IMR-90 (cell line): ENCODE measurements around the gene GFER. TPM values are rescaled to one million over a fixed set of nuclear protein-coding genes. Genes with fewer than 3 reads are reported as not detected.

Experiments
- ATAC-seq: fragments of 200-7000 bp; cut with Tn5 transposase; 2 replicates; pipeline ENCODE4 v1.9.1; 2020; ENCODE audit warnings: low read depth, mild to moderate bottlenecking, moderate library complexity
- BruUV-seq: library from RNA; stranded (reverse); fragments of 400-500 nt; replicated peaks from 2 replicates; lab custom pipeline; 2021; lab: Mats Ljungman, UMichigan
- CTCF ChIA-PET: fragments of 300-600 bp; formaldehyde crosslinking; extraction: SDS; loops from one replicate; lab custom pipeline; 2021; ENCODE audit warnings: antibody characterized with exemption; lab: Yijun Ruan, JAX
- POLR2A ChIA-PET: fragments of 300-600 bp; sonication (Branson Sonifier 250); formaldehyde crosslinking; loops from one replicate; lab custom pipeline; 2022; ENCODE audit warnings: antibody characterized with exemption; ENCODE audit not compliant: unreplicated experiment; lab: Charles Lee
- DNase-seq: peaks from one replicate; pipeline ENCODE4 v3.0.0; 2013
- H2AFZ ChIP-seq: replicated peaks from 2 replicates; pipeline ENCODE3; 2013; ENCODE audit warnings: low read length, mild to moderate bottlenecking; ENCODE audit not compliant: poor library complexity
- H2AK5ac ChIP-seq: 2 replicates; pipeline ENCODE4 v1.6.1; 2013; ENCODE audit warnings: low read depth, low read length, inconsistent platforms
- H2AK9ac ChIP-seq: replicated peaks from 2 replicates; pipeline ENCODE3; 2013; ENCODE audit warnings: mild to moderate bottlenecking, low read depth, low read length, moderate library complexity; ENCODE audit not compliant: poor library complexity
- H2BK120ac ChIP-seq: 2 replicates; pipeline ENCODE4 v1.6.1; 2013; ENCODE audit warnings: low read depth, low read length, inconsistent platforms
- H2BK15ac ChIP-seq: 3 replicates; pipeline ENCODE4 v1.6.1; 2013; ENCODE audit warnings: low read depth, low read length, inconsistent platforms
- H2BK20ac ChIP-seq: 2 replicates; pipeline ENCODE4 v1.6.1; 2013; ENCODE audit warnings: low read depth, mild to moderate bottlenecking, inconsistent platforms, low read length, moderate library complexity
- H2BK5ac ChIP-seq: 2 replicates; pipeline ENCODE4 v1.6.1; 2013; ENCODE audit warnings: mild to moderate bottlenecking, low read depth, low read length, inconsistent platforms; ENCODE audit not compliant: poor library complexity, severe bottlenecking
- H3K14ac ChIP-seq: replicated peaks from 2 replicates; pipeline ENCODE4 v1.6.1; 2013; ENCODE audit warnings: low read depth, low read length, inconsistent platforms
- H3K18ac ChIP-seq: 2 replicates; pipeline ENCODE4 v1.6.1; 2013; ENCODE audit warnings: low read depth, low read length, control low read depth
- H3K23ac ChIP-seq: 2 replicates; pipeline ENCODE4 v1.6.1; 2013; ENCODE audit warnings: low read depth, low read length, inconsistent platforms
- H3K27ac ChIP-seq: 2 replicates; pipeline ENCODE4 v1.5.1; 2013; ENCODE audit warnings: mild to moderate bottlenecking, control low read depth, low read length; ENCODE audit not compliant: insufficient read depth
- H3K27me3 ChIP-seq: 2 replicates; pipeline ENCODE4 v1.6.1; 2013; ENCODE audit warnings: low read length; ENCODE audit not compliant: control insufficient read depth, insufficient read depth
- H3K36me3 ChIP-seq: 2 replicates; pipeline ENCODE4 v1.6.1; 2013; ENCODE audit warnings: low read length, mixed read lengths; ENCODE audit not compliant: control insufficient read depth, insufficient read depth
- H3K4ac ChIP-seq: 2 replicates; pipeline ENCODE4 v1.6.1; 2013; ENCODE audit warnings: low read depth, low read length, inconsistent platforms
- H3K4me1 ChIP-seq: 2 replicates; pipeline ENCODE4 v1.6.1; 2013; ENCODE audit warnings: low read length, mixed read lengths; ENCODE audit not compliant: control insufficient read depth, insufficient read depth
- H3K4me2 ChIP-seq: 2 replicates; pipeline ENCODE4 v1.6.1; 2013; ENCODE audit warnings: low read depth, mild to moderate bottlenecking, control low read depth, low read length, moderate library complexity
- H3K4me3 ChIP-seq: 2 replicates; pipeline ENCODE4 v1.5.1; 2013; ENCODE audit warnings: low read depth, mild to moderate bottlenecking, control low read depth, low read length, moderate library complexity; ENCODE audit not compliant: insufficient read depth
- H3K56ac ChIP-seq: 2 replicates; pipeline ENCODE4 v1.6.1; 2013; ENCODE audit warnings: low read length, inconsistent platforms; ENCODE audit not compliant: insufficient read depth; ENCODE audit errors: extremely low read depth
- H3K79me1 ChIP-seq, 2 experiments: 2 replicates each; pipeline ENCODE4 v1.6.1; 2013; ENCODE audit warnings: low read length in 2 of 2, inconsistent platforms in 1 of 2, low read depth in 1 of 2
- H3K9ac ChIP-seq: 2 replicates; pipeline ENCODE4 v1.6.1; 2013; ENCODE audit warnings: low read depth, low read length, control low read depth
- H3K9me1 ChIP-seq: 2 replicates; pipeline ENCODE4 v1.6.1; 2013; ENCODE audit warnings: low read length, inconsistent platforms; ENCODE audit not compliant: insufficient read depth
- H3K9me3 ChIP-seq: 2 replicates; pipeline ENCODE4 v1.6.1; 2013; ENCODE audit warnings: low read length; ENCODE audit not compliant: control insufficient read depth, insufficient read depth
- H4K20me1 ChIP-seq: 2 replicates; pipeline ENCODE4 v1.6.1; 2013; ENCODE audit warnings: low read length, inconsistent platforms; ENCODE audit not compliant: insufficient read depth
- H4K5ac ChIP-seq: 2 replicates; pipeline ENCODE4 v1.6.1; 2013; ENCODE audit warnings: mild to moderate bottlenecking, low read depth, low read length, control low read depth
- H4K8ac ChIP-seq, 2 experiments: 2 replicates each; pipeline ENCODE4 v1.6.1; 2013; ENCODE audit warnings: low read depth in 2 of 2, low read length in 2 of 2, control low read depth in 1 of 2, inconsistent platforms in 1 of 2
- H4K91ac ChIP-seq: 2 replicates; pipeline ENCODE4 v1.6.1; 2013; ENCODE audit warnings: low read depth, low read length, inconsistent platforms; ENCODE audit not compliant: insufficient read depth
- FOS ChIP-seq: fragments of 150-350 bp; IDR thresholded peaks from 2 replicates; pipeline ENCODE4 v1.6.1; 2016; ENCODE audit warnings: low read depth, low read length
- MXI1 ChIP-seq: IDR thresholded peaks from 2 replicates; pipeline ENCODE4 v1.6.1; 2012; ENCODE audit warnings: low read depth, mild to moderate bottlenecking, low read length, moderate library complexity, borderline replicate concordance
- NFE2L2 ChIP-seq: fragments of 150-350 bp; IDR thresholded peaks from 2 replicates; pipeline ENCODE4 v1.6.1; 2016; ENCODE audit warnings: low read depth, mild to moderate bottlenecking, low read length
- RAD21 ChIP-seq: IDR thresholded peaks from 2 replicates; pipeline ENCODE4 v1.6.1; 2012; ENCODE audit warnings: low read length, improper control_type of control experiment
- WGBS, 2 experiments: methylation state at CpG; one replicate each; pipeline versions ENCODE4 v1.1.5 to v1.1.7; 2013; ENCODE audit warnings: missing lambda C conversion rate in 2 of 2; ENCODE audit not compliant: insufficient read length in 1 of 2; ENCODE audit errors: extremely low coverage in 2 of 2; 5-methylcytosine and 5-hydroxymethylcytosine counted together
- dilution Hi-C: fragments of 300-500 bp; cut with HindIII; formaldehyde crosslinking; loops from one replicate; pipeline ENCODE4 v1.14.3; 2018; ENCODE audit warnings: low sequenced_read_pairs; ENCODE audit not compliant: unreplicated experiment
- in situ Hi-C: fragments of 300-500 bp; cut with MboI; formaldehyde crosslinking; loops from 3 replicates; pipeline ENCODE4 v1.14.3; 2019; ENCODE audit warnings: low sequenced_read_pairs, inconsistent platforms, mixed read lengths
- intact Hi-C: fragments of 100-400 bp; cut with micrococcal nuclease; formaldehyde crosslinking; loops from 2 replicates; pipeline ENCODE4 v1.10.0; 2022
- polyA plus RNA-seq, 3 experiments: library from polyadenylated mRNA; depleted of rRNA; stranded (reverse); fragments of >200 nt; gene quantifications; 2 replicates each; pipeline ENCODE4 v1.2.3, GENCODE V29; 2012; ENCODE audit warnings: low replicate concordance in 1 of 3
- total RNA-seq: library from RNA; depleted of rRNA; stranded (reverse); fragments of >200 nt; gene quantifications from 2 replicates; pipeline ENCODE4 v1.2.3, GENCODE V29; 2012

Gene GFER
- total and polyA plus RNA-seq, 2 of the 4 experiments (the other 2 are of a cell fraction), result 6.8 to 19.8 TPM

DNA sequence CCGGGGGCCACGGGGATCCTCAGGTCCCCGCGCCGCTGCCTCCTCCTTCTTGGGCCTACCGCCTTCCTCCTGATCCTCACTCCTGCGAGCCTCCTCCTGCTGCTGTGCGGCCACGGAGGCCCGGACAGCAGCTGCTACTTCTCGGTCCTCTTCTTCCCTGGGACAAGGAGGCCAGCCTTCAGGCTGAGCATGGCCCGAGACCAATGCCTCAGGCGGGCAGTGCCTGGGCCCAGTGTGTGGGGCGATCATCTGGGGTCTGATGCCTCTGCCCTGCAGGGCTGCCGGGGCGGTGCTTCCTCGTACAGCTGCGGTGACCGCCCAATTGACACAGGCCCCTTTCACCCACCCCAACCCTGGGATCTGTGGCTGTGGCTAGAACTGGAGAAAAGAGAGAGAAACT is 17.0 kb downstream of the GFER start:
- Histone ChIP-seq H3K27ac (no peak overlapping the region), H4K8ac (no peak overlapping the region), H3K9ac (no peak overlapping the region), H3K18ac (no peak overlapping the region), H3K9me3 (no peaks in the 10 kb centered on the region), H2BK20ac (no peak overlapping the region), H2BK5ac (no peak overlapping the region), H3K36me3 (peaks cover 54% of the 10 kb centered on the region), H3K9me1 (peaks cover 13% of the 10 kb centered on the region; the same call in 1 of the 2 replicates), H3K4me3 (no peak overlapping the region), H4K20me1 (peaks cover 59% of the 10 kb centered on the region), H2AK5ac (no peak overlapping the region), H3K23ac (no peak overlapping the region), H2BK120ac (no peak overlapping the region), H3K56ac (no peak overlapping the region), H3K79me1 (peaks cover 10 to 69% of the 10 kb centered on the region in 2 experiments), H3K14ac (no peak overlapping the region), H4K5ac (no peak overlapping the region), H3K4ac (no peak overlapping the region), H3K27me3 (no peaks in the 10 kb centered on the region), H2AK9ac (no peak overlapping the region), H4K91ac (no peak overlapping the region), H3K4me2 (no peak overlapping the region), H2AFZ (no peak overlapping the region), H2BK15ac (no peak overlapping the region), H3K4me1 (peaks cover 25% of the 10 kb centered on the region)
- no peak for ATAC-seq
- dilution Hi-C loops, result no loop called here
- DNase-seq, result no peak
- CTCF ChIA-PET, result interaction anchor here (0.8 kb wide), 1 partner anchor 139 kb away, joined by 5 read pairs; no protein-coding TSS in a partner anchor
- in situ Hi-C loops, result no loop called here
- intact Hi-C loops, result loop anchor here (5.0 kb wide), 1 partner anchor 141 kb away; no protein-coding TSS in a partner anchor
- TF ChIP-seq FOS (no peak), NFE2L2 (no peak), RAD21 (no peak), MXI1 (no peak)
- POLR2A ChIA-PET, result no interaction called here
- no TSS peak for BruUV-seq
- 90% methylated on average over 2 of the region's 19 CpGs; no CpG with 5 or more reads in 1 of the 2 experiments for WGBS, 2 experiments
